Suprapubic skin (tissue), 4 donors: ENCODE results near the gene CXCR5. TPM values are rescaled to one million over a fixed set of nuclear protein-coding genes. Genes with fewer than 3 reads are reported as not detected.
A peak's percentile ranks its signal among the peaks of the same experiment; 100 is the strongest.

ENCODE experiments used
- DNase-seq, 2 donors: peaks; one replicate each; pipeline ENCODE4 v3.0.0-alpha.2; 2019; ENCODE audit warnings: low spot score in 2 of 2
- H3K27ac ChIP-seq: fragments of 200-600 bp; sonication (generic); one replicate; pipeline ENCODE4 v1.5.1; 2019
- H3K27me3 ChIP-seq: fragments of 200-600 bp; sonication (generic); one replicate; pipeline ENCODE4 v1.5.1; 2019
- H3K36me3 ChIP-seq: fragments of 200-600 bp; sonication (generic); one replicate; pipeline ENCODE4 v1.5.1; 2019
- H3K4me1 ChIP-seq: fragments of 200-600 bp; sonication (generic); one replicate; pipeline ENCODE4 v1.5.1; 2019
- H3K4me3 ChIP-seq: fragments of 200-600 bp; sonication (generic); one replicate; pipeline ENCODE4 v1.5.1; 2019; ENCODE audit warnings: mild to moderate bottlenecking
- H3K9me3 ChIP-seq: fragments of 200-600 bp; sonication (generic); one replicate; pipeline ENCODE4 v1.5.1; 2019
- EP300 ChIP-seq: sonication (generic); formaldehyde crosslinking; IDR thresholded peaks from one replicate; pipeline ENCODE4 v1.6.1; 2017; ENCODE audit warnings: antibody characterized with exemption
- POLR2A ChIP-seq, 2 donors: fragments of 450-650 bp; IDR thresholded peaks; one replicate each; pipeline ENCODE4 v1.6.1; 2017; ENCODE audit warnings: antibody characterized with exemption in 2 of 2, mild to moderate bottlenecking in 2 of 2, moderate library complexity in 2 of 2
- POLR2AphosphoS5 ChIP-seq, 3 donors: sonication (generic); formaldehyde crosslinking; IDR thresholded peaks; one replicate each; pipeline ENCODE4 v1.6.1; 2017; ENCODE audit warnings: antibody characterized with exemption in 3 of 3
- WGBS: methylation state at CpG from one replicate; pipeline ENCODE4 v1.1.5; 2018; 5-methylcytosine and 5-hydroxymethylcytosine counted together
- total RNA-seq, 4 donors: library from RNA; depleted of rRNA; stranded (reverse); fragments of >200 nt; gene quantifications; one replicate each; pipeline ENCODE4 v1.1.0, GENCODE V29; 2016
- TF ChIP-seq, protein P1 (sequence below), 2 donors: fragments of 200-600 bp in 1 of 2; fragments of 450-650 bp in 1 of 2; sonication (generic) in 1 of 2; IDR thresholded peaks; one replicate each; pipeline ENCODE4 v1.5.1; 2016 to 2019; ENCODE audit warnings: antibody characterized with exemption in 2 of 2, mild to moderate bottlenecking in 1 of 2, moderate library complexity in 1 of 2

The CXCR5 gene
- total RNA-seq, 4 donors from 2014 or later = not detected

DNA sequence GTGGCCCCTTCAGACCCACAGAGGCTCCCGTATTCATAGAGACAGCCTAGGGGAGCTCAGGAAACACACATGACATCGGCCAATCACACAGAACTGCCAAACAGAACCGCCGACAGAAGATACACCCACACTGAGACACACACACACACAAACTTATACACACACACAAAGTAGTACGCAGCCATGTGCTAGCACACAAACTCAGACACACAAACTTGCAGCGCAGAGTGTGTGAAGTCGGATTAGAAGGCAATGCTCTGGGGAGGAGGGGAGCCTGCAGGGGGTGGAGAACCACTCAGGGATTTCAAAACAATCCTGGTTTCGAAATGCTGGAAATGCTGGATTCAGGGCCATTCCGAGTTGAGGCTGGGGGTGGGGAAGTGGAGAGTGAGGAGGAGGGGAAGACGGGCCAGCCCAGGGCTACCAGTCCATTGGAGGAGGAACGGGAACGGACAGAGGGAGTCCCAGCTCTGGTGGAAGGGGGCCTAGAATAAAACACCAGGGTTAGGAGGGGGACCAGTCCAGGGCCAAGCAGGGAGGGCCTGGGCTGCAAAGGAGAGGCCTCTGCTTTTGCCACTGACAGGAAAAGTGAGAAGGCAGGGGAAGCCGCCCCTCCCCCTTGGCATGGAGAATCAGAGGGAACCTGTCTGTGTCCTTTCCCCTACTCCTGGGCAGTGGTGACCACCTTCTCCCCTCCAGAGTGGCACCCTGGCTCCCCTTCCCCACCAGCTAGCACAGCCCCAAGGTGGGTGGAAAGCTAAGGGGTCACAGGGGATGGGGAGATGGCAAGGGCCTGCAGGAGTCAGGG, 37.6 kb downstream of the CXCR5 start:
- Histone ChIP-seq H3K9me3 (no peaks in the 10 kb centered on the region), H3K27ac (peak overlapping the region; percentile 96), H3K4me3 (peak overlapping the region; percentile 93), H3K4me1 (peaks cover 88% of the 10 kb centered on the region), H3K27me3 (no peaks in the 10 kb centered on the region), H3K36me3 (no peaks in the 10 kb centered on the region)
- WGBS = 10% methylated on average over 13 of the region's 13 CpGs
- DNase-seq = peak in 1 of 2 donors; percentile 88
- TF ChIP-seq POLR2AphosphoS5 (IDR thresholded peaks at IDR 0.05) = peak in 2 of 3 donors; percentile 45 to 63
- no peak for TF ChIP-seq EP300

DNA sequence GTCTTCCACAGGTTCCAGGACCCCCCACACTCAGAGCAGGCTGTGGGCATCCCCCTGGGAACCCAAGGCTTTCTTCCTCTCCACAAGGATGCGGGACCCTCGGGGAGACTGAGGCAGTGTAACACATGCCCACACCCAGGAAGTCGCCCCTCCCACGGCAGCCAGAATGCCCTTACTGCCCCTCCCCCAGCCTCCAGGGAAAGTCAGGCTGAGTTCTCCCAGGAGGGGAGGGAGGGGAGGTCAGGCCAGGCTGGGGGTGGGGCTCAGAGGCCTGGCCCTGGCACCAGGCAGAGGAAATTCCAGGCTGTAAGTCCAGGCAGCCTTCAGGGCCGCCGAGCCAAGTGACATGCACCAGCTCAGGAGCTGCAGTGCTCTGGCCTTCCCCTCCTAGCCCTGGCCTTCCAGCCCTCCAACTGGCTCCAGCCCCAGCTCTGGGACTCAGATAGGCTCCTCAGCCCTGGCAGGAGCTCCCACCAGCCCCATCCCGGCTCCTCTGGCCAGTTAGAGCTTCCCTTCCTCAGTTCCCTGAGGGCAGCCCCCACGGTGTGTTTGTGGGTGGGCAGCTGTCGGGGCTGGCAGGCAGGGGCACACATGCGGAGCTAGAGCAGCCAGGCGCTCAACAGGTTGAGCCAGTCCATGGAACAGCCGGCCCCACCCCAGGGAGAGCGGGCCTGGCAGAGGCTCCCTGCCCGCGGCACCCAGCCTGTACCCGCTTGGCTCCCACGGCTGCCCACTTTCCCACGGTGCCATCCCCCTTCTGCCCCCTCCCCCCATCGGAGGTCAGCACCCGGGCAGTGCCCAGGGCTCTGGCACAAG, 38.4 kb downstream of the CXCR5 start:
- no peaks in the 10 kb centered on the region for H3K27me3 ChIP-seq
- no CpG with 5 or more reads among the region's 20 CpGs for WGBS
- H3K4me3 ChIP-seq = peak overlapping the region; percentile 93
- DNase-seq = peak in 1 of 2 donors; percentile 88
- no peaks in the 10 kb centered on the region for H3K36me3 ChIP-seq
- peaks cover 88% of the 10 kb centered on the region for H3K4me1 ChIP-seq
- no peaks in the 10 kb centered on the region for H3K9me3 ChIP-seq
- TF ChIP-seq POLR2AphosphoS5 (IDR thresholded peaks at IDR 0.05) (peak in 2 of 3 donors; percentile 30 to 40), POLR2A (IDR thresholded peaks at IDR 0.05) (no peak)
- peak overlapping the region; percentile 96 for H3K27ac ChIP-seq

- Histone ChIP-seq H3K4me1 (peaks cover 88% of the 10 kb centered on the region), H3K27me3 (no peaks in the 10 kb centered on the region), H3K9me3 (no peaks in the 10 kb centered on the region), H3K27ac (peak overlapping the region; percentile 96), H3K4me3 (peak overlapping the region; percentile 93), H3K36me3 (no peaks in the 10 kb centered on the region)
- TF ChIP-seq, protein P1, sequence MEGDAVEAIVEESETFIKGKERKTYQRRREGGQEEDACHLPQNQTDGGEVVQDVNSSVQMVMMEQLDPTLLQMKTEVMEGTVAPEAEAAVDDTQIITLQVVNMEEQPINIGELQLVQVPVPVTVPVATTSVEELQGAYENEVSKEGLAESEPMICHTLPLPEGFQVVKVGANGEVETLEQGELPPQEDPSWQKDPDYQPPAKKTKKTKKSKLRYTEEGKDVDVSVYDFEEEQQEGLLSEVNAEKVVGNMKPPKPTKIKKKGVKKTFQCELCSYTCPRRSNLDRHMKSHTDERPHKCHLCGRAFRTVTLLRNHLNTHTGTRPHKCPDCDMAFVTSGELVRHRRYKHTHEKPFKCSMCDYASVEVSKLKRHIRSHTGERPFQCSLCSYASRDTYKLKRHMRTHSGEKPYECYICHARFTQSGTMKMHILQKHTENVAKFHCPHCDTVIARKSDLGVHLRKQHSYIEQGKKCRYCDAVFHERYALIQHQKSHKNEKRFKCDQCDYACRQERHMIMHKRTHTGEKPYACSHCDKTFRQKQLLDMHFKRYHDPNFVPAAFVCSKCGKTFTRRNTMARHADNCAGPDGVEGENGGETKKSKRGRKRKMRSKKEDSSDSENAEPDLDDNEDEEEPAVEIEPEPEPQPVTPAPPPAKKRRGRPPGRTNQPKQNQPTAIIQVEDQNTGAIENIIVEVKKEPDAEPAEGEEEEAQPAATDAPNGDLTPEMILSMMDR (IDR thresholded peaks at IDR 0.05) = no peak
- no peak for TF ChIP-seq POLR2A (IDR thresholded peaks at IDR 0.05)
- TF ChIP-seq POLR2AphosphoS5 (IDR thresholded peaks at IDR 0.05) = no peak
- no peak for TF ChIP-seq EP300
- 12% methylated on average over 5 of the region's 9 CpGs for WGBS
- peak in 1 of 2 donors; percentile 61 for DNase-seq
Measured at GRCh38 chr11:118922745-118923627, 39.3 kb downstream of the CXCR5 start.

DNA sequence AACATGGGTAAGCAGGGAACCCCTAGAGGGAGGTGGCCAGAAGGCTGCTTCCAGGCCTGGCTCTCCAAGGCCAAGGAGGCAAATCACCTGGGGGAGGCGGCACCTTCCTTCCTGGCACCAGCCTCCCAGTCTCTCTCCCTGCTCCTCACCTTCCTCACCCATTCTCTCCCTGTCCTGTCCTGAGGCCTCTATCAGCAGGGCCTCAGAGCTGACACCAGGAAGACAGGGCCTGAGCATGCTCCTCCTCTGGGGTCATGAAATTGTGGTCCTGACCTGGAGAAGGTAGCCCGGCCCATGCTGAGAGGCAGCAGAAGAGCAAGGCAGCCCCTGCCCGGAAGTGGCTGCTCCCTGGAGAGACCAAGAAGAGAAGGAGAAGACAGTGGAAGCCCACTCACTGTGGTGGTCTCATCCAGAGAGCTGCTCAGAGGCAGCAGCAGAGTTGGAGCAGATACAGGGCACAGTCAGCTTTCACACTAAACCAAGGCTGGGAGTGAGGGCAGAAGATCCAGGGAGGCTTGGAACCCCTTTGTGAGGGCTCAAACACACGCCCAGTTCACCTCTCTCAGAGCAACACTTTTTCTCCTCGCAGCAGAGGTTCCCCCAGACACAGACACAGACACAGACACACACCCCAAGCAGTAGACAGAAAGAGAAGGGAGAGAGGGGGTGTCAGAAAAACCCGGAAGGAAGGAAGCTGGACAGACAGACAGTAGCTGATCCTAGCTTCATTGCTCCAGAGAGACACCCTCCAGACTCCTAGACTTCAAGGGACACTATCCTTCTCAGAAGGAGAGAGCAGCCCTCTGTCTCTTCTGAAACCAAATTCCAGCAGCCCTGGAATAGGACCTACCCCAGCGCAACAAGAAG, 40.3 kb downstream of the CXCR5 start:
- Histone ChIP-seq H3K27ac (peak overlapping the region; percentile 96), H3K36me3 (no peaks in the 10 kb centered on the region), H3K4me3 (peak overlapping the region; percentile 93), H3K9me3 (no peaks in the 10 kb centered on the region), H3K27me3 (no peaks in the 10 kb centered on the region), H3K4me1 (peaks cover 82% of the 10 kb centered on the region)
- WGBS = 6% methylated on average over 7 of the region's 7 CpGs
- TF ChIP-seq POLR2A (IDR thresholded peaks at IDR 0.05) (no peak), POLR2AphosphoS5 (IDR thresholded peaks at IDR 0.05) (no peak), EP300 (no peak)
- TF ChIP-seq, protein P1 (IDR thresholded peaks at IDR 0.05) = no peak
- DNase-seq = no peak

DNA sequence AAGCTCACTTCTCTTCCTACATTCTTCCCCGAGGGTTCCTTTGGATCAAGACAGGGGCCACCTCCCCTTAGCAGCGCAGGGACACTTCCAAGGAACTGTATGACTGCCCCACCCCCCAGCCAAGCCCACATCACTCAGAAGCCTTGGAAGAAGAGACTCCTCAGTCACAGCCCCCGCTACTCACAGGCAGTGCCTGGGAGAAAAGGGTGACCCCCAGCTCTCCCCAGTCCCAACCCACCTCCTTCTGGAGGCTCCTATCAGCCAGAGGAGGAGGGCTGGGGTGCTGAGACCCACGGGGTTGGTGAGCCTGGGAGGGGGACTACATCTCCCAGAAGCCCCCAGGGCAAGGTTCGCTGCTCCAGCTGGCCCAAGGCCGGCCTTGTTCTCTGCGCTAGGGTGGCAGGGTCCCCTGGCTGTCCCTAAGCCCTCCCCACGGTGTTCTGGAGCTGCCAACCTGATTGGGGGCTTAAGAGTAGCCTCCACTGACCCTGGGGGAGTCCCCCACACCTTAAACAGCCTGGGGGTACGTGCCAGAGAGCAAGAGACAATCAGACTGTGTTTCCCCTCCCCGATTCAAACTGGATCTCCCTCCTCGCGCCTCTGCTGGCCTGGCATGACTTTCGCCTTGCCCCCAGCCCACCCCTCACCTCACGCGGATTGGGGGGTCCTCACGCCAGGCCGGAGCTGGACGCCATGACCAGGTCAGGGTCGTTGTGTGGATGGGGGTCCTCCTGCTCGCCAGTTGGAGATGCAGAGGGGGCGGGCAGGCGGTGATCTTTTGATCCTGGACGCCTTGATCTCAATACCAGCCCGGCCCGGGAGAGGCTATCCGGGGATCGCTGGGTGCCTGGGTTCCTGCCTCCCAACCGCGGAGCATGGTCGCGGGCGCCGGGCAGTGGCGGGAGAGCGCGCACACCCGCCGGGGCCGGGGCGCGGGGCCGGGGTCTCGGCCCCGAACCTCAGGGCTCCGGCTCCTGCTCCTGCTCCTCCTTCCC, 41.2 kb downstream of the CXCR5 start:
- Histone ChIP-seq H3K4me3 (peak overlapping the region; percentile 93), H3K9me3 (no peaks in the 10 kb centered on the region), H3K27me3 (no peaks in the 10 kb centered on the region), H3K36me3 (no peaks in the 10 kb centered on the region), H3K4me1 (peaks cover 76% of the 10 kb centered on the region), H3K27ac (peak overlapping the region; percentile 96)
- DNase-seq = peak in 1 of 2 donors; percentile 81
- WGBS = 0% methylated on average over 23 of the region's 45 CpGs
- TF ChIP-seq POLR2A (IDR thresholded peaks at IDR 0.05) (no peak), EP300 (no peak), POLR2AphosphoS5 (IDR thresholded peaks at IDR 0.05) (no peak)
- TF ChIP-seq, protein P1 (IDR thresholded peaks at IDR 0.05) = no peak
